Fibroblast of villous mesenchyme (primary cell): ENCODE data around the gene DUSP22. TPM values are rescaled to one million over a fixed set of nuclear protein-coding genes. Genes with fewer than 3 reads are reported as not detected.

ENCODE experiments used
- DNase-seq: peaks from one replicate; pipeline ENCODE4 v3.0.0-alpha.2; 2010; ENCODE audit warnings: low read depth
- H3K4me3 ChIP-seq: 2 replicates; pipeline ENCODE4 v1.5.1; 2011; ENCODE audit warnings: low read depth, mild to moderate bottlenecking, low read length
- CTCF ChIP-seq: IDR thresholded peaks from 2 replicates; pipeline ENCODE4 v1.5.1; 2012; ENCODE audit warnings: low read depth, mild to moderate bottlenecking, low read length; ENCODE audit not compliant: insufficient read depth
- total RNA-seq: library from RNA; depleted of rRNA; stranded (reverse); fragments of >200 nt; gene quantifications from 2 replicates; pipeline ENCODE4 v1.2.3, GENCODE V29; 2012

Gene DUSP22
- total RNA-seq, 1 donor: 14.7 TPM

DNA sequence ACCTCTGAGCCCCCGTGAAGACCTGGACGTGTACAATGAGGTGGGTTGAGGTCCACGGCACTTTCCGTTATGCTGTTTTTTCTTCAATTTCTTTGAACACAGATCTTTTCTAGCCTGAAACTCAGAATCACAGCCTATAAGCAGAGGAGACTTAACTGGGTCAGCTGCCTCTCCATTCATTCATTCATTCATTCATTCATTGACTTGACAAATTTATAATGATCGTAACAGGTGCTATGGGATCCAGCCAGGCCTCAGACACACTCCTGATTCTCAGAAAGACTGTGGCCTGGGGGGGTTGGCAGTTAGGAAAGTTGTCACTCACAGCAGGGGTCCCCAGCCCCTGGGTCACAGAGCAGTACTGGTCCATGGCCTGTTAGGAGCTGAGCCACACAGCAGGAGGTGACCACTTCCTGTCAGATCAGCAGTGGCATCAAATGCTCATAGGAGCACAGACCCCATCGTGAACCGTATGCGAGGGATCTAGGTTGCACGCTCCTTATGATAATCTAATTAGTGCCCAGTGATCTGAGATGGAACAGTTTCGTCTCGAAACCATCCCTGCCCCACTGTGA is 60.7 kb downstream of the DUSP22 start:
- no peak for DNase-seq
- no peak overlapping the region for H3K4me3 ChIP-seq
- no peak for TF ChIP-seq CTCF

DNA sequence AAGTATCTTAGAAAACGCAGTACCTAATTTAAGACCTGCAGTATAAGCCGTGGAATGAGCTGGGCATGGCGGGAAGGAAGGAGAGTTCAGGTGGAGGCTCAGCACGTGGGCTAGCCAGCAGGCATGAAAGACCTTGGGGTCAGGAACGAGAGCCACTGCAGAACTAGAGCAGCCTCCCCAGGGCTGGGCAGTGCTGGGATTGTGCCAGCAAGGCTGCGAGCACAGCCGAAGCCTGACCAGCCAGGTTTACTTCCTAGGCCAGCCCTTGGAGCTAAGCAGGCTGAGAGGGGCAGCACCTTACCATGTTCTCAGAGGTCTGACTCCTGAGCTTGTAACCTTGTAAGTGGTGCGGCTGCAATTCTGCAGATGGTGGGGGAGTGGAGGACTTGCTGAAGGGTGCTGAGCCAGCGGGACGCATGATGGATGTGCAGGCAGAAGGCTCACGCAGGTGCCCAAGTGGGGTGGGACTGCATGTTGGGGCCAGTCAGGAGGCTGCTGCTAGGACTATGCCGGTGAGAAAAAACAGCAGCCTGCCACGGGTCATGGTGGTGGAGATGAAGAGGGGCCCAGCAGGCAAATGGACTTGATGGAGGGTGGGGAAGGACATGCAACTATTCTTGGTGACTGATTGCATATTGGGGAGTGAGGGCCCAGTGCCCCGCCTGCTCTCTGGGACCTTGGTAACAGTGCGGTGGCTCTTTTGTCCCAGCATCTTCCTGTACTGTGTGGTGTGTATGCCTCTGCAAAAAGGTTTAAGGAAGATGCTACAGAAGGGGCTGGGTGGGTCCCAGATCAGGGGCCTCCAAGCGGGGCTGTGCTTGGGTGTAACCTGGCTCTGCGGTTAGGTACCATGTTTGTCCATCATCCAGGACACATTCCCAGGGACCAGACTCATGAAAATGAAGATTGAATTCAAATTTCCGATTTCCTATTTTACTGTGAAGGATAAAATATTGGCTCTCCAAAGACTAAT is 61.6 kb downstream of the DUSP22 start:
- H3K4me3 ChIP-seq: no peak overlapping the region
- no peak for DNase-seq
- no peak for TF ChIP-seq CTCF

DNA sequence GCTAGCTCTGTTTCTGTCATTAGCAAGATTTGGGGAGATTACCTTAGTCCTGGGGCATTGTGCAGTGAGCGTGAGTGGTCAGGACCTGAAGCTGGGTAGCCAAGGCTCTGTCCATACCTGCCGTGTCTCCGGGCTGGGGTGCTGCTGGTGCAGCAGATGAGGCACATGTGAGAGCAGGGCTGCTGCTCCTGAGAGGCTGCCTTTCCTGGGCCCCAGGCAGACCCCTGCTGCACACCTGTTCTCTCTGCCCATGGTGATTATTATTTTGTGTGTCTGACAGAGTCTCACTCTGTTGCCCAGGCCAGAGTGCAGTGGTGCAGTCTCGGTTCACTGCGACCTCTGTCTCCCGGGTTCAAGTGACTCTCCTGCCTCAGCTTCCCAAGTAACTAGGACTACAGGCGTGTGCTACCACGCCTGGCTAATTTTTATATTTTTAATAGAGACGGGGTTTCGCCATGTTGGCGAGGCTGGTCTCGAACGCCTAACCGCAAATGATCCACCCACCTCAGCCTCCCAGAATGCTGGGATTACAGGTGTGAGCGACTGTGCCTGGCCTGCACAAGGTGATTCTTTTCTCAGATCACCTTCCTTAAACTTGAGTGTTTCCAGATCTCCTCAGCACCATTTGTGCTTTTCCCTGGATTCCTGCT is 62.5 kb downstream of the DUSP22 start:
- no peak for TF ChIP-seq CTCF
- no peak overlapping the region for H3K4me3 ChIP-seq
- DNase-seq: no peak

- TF ChIP-seq CTCF: no peak
- DNase-seq: no peak
- H3K4me3 ChIP-seq: no peak overlapping the region
Measured at GRCh38 chr6:355373-356208, 63.3 kb downstream of the DUSP22 start.

GRCh38 chr6:356828-357251 is 64.6 kb downstream of the DUSP22 start:
- DNase-seq: no peak
- no peak for TF ChIP-seq CTCF
- H3K4me3 ChIP-seq: no peak overlapping the region

DNA sequence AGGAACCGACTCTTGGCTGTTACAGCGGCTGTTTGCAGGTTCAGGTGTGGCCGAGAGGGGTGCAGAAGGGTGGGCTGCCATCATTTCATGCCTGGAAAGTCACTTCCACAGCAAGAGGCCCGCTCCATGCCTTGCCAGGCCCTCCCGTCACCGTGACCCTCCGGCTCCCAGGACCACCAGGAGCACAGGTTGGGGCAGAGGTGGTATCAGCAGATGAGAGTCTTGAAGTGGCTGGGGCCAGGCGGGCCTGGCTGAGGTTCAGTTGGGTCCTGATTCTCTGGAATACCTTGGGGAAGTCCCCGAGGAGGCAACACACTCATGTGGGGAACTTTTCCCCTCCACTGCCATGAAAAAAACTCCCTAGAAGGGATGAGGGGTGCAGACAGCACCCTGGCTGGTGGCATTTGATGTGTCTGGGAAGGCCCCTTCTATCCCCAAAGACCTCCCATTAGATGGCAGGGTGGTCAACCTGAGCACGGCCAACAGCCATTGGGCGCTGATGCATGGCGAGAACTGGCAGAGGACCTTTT is 65.0 kb downstream of the DUSP22 start:
- no peak for TF ChIP-seq CTCF
- DNase-seq: no peak
- H3K4me3 ChIP-seq: no peak overlapping the region
